ENCODE measurements around the gene ERBB2. TPM values are rescaled to one million over a fixed set of nuclear protein-coding genes. Genes with fewer than 3 reads are reported as not detected.

ERBB2 gene
- total and polyA plus RNA-seq, 2 of the 13 experiments (the other 11 are each of a cell fraction or from before 2014, with no cell fraction given): 57.7 to 64.1 TPM

GRCh38 chr17:39671651-39672521 is 28.0 kb upstream of the ERBB2 start (continued):
- TF ChIP-seq KIAA2018 (CRISPR knock-in tag; IDR thresholded peaks at IDR 0.05; ENCODE audit: borderline replicate concordance) (no peak), ZNF639 (CRISPR knock-in tag; conservative IDR thresholded peaks at IDR 0.05) (0 out of 2 replicates have a peak, but pooled peaks have one; percentile 14), LBX2 (CRISPR knock-in tag; IDR thresholded peaks at IDR 0.05; ENCODE audit: borderline replicate concordance) (no peak; the same call in none of the 2 replicates), SMARCE1 (IDR thresholded peaks at IDR 0.05; ENCODE audit: borderline replicate concordance) (no peak), IKZF5 (CRISPR knock-in tag; IDR thresholded peaks at IDR 0.05) (peak; percentile 47; the same call in 1 of the 2 replicates), HINFP (CRISPR knock-in tag; IDR thresholded peaks at IDR 0.05; ENCODE audit: low read depth) (peak; percentile 67; the same call in 1 of the 2 replicates), TARDBP (CRISPR knock-in tag; IDR thresholded peaks at IDR 0.05) (peak; percentile 68), ZNF225 (CRISPR knock-in tag; IDR thresholded peaks at IDR 0.05) (peak; percentile 83; the same call in 1 of the 2 replicates), ZNF143 (CRISPR knock-in tag; IDR thresholded peaks at IDR 0.05) (peak; percentile 40; the same call in 1 of the 2 replicates), ZNF432 (CRISPR knock-in tag; IDR thresholded peaks at IDR 0.05; ENCODE audit: borderline replicate concordance) (no peak), ZNF30 (CRISPR knock-in tag; IDR thresholded peaks at IDR 0.05) (0 out of 2 replicates have a peak, but pooled peaks have one; percentile 27)
- TF ChIP-seq, protein P1, sequence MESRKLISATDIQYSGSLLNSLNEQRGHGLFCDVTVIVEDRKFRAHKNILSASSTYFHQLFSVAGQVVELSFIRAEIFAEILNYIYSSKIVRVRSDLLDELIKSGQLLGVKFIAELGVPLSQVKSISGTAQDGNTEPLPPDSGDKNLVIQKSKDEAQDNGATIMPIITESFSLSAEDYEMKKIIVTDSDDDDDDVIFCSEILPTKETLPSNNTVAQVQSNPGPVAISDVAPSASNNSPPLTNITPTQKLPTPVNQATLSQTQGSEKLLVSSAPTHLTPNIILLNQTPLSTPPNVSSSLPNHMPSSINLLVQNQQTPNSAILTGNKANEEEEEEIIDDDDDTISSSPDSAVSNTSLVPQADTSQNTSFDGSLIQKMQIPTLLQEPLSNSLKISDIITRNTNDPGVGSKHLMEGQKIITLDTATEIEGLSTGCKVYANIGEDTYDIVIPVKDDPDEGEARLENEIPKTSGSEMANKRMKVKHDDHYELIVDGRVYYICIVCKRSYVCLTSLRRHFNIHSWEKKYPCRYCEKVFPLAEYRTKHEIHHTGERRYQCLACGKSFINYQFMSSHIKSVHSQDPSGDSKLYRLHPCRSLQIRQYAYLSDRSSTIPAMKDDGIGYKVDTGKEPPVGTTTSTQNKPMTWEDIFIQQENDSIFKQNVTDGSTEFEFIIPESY (CRISPR knock-in tag; IDR thresholded peaks at IDR 0.05): peak; percentile 13; the same call in 1 of the 2 replicates
